ENCODE data around the gene ATP8A2. TPM values are rescaled to one million over a fixed set of nuclear protein-coding genes. Genes with fewer than 3 reads are reported as not detected.

Gene ATP8A2
- total RNA-seq, 6 donors from 2014 or later: 0.55 to 1.5 (median 0.87) TPM

DNA sequence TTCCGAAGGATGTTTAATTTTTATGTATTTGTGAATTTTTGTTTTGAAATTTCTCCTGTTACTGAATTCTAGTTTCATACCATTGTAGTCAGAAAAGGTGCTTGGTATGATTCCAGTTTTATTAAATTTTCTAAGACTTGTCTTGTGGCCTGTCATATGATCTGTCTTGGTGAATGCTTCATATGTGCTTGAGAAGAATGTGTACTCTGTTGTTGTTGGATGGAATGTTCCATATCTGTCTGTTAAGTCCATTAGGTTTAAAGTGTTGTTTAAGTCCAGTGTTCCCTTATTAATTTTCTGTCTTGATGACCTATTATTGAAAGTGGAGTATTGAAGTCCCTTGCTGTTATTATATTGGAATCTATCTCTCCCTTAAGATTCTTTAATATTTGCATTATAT is 273.9 kb downstream of the ATP8A2 start:
- H3K4me3 ChIP-seq: no peak overlapping the region
- no peaks in the 10 kb centered on the region for H3K4me1 ChIP-seq
- no peak for ATAC-seq (ENCODE audit: low FRiP score in 2 of 2)
- H3K9me3 ChIP-seq: peaks cover 0 to 3% (median 0%) of the 10 kb centered on the region in 4 donors
- 91% methylated on average over 1 of the region's 1 CpG for WGBS, 2 donors
- H3K27me3 ChIP-seq: no peaks in the 10 kb centered on the region
- no peak overlapping the region for H3K27ac ChIP-seq
- no peak for DNase-seq
- no peak for TF ChIP-seq POLR2A (IDR thresholded peaks at IDR 0.05)
- no peak for TF ChIP-seq CTCF (IDR thresholded peaks at IDR 0.05)
- TF ChIP-seq EP300 (IDR thresholded peaks at IDR 0.05): no peak
- no peak for TF ChIP-seq POLR2AphosphoS5 (IDR thresholded peaks at IDR 0.05)
- H3K36me3 ChIP-seq: no peaks in the 10 kb centered on the region

DNA sequence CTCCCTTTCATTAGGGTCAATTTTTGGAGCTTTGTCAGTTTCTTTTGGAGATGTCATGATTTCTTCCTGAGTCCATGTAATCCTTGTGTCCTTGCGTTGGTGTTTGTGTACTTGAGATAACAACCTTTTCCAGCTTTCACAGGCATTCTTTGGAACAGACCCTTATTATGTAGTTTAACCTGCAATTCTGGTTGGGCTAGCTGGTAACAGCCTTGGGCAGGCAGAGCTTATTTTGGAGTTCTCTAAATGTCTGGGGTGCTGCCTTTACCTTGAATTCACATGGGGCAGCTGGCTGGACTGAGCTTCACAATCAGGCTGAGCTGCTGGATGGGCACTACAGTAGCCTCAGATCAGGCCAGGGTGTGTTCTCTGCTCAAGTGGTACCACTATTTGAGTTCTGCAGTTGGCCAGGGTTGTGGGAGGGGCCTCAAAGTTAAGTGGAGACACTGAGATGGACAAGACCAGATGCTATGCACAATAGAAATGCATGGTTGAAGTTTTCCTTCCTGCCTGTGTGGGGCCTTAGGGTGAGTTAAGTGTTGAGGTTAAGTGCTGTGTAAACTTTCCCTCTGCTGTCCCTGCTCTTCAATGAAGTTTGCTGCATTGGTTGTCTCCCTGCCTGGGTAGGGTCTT is 277.3 kb downstream of the ATP8A2 start:
- DNase-seq (peak in 1 of 2 donors; percentile 27), ATAC-seq (ENCODE audit: low FRiP score in 2 of 2) (peak in 1 of 2 donors; percentile 19)
- peaks cover 0 to 3% (median 0%) of the 10 kb centered on the region in 4 donors for H3K9me3 ChIP-seq
- no peaks in the 10 kb centered on the region for H3K27me3 ChIP-seq
- no peaks in the 10 kb centered on the region for H3K36me3 ChIP-seq
- 50 to 76% methylated on average over 1 of the region's 1 CpG for WGBS, 2 donors
- no peak overlapping the region for H3K27ac ChIP-seq
- no peak overlapping the region for H3K4me3 ChIP-seq
- H3K4me1 ChIP-seq: no peaks in the 10 kb centered on the region
- no peak for TF ChIP-seq POLR2AphosphoS5 (IDR thresholded peaks at IDR 0.05)
- TF ChIP-seq EP300 (IDR thresholded peaks at IDR 0.05): no peak
- TF ChIP-seq CTCF (IDR thresholded peaks at IDR 0.05): no peak
- no peak for TF ChIP-seq POLR2A (IDR thresholded peaks at IDR 0.05)

GRCh38 chr13:25652764-25653163 is 281.0 kb downstream of the ATP8A2 start:
- H3K36me3 ChIP-seq: no peaks in the 10 kb centered on the region
- no peak for ATAC-seq (ENCODE audit: low FRiP score in 2 of 2)
- H3K9me3 ChIP-seq: no peaks in the 10 kb centered on the region
- TF ChIP-seq CTCF (IDR thresholded peaks at IDR 0.05) (no peak), EP300 (IDR thresholded peaks at IDR 0.05) (no peak), POLR2A (IDR thresholded peaks at IDR 0.05) (no peak), POLR2AphosphoS5 (IDR thresholded peaks at IDR 0.05) (no peak)
- H3K27ac ChIP-seq: no peak overlapping the region
- H3K27me3 ChIP-seq: no peaks in the 10 kb centered on the region
- H3K4me3 ChIP-seq: no peak overlapping the region
- WGBS, 2 donors: 42 to 65% methylated on average over 2 of the region's 2 CpGs
- no peaks in the 10 kb centered on the region for H3K4me1 ChIP-seq
- DNase-seq: no peak

DNA sequence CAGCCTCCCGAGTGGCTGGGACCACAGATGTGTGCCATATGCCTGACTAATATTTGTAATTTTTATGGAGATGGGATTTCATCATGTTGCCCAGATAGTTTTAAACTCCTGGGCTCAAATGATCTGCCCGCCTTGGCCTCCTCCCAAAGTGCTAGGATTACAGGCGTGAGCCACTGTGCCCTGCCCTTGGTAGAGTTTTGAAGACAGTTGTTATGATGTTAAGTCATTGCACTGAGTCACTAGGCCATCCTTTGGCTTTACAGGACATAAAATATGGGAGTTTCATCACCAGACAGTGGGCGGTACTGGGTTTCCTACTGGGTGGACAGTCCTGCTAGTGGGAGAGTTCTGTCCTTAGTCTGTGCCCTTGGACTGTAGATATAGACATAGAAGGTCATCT is 282.5 kb downstream of the ATP8A2 start:
- ATAC-seq (ENCODE audit: low FRiP score in 2 of 2) (no peak), DNase-seq (no peak)
- TF ChIP-seq POLR2A (IDR thresholded peaks at IDR 0.05): no peak
- no peak for TF ChIP-seq POLR2AphosphoS5 (IDR thresholded peaks at IDR 0.05)
- no peak for TF ChIP-seq EP300 (IDR thresholded peaks at IDR 0.05)
- TF ChIP-seq CTCF (IDR thresholded peaks at IDR 0.05): no peak
- H3K36me3 ChIP-seq: no peaks in the 10 kb centered on the region
- H3K27ac ChIP-seq: no peak overlapping the region
- H3K4me3 ChIP-seq: no peak overlapping the region
- no peaks in the 10 kb centered on the region for H3K4me1 ChIP-seq
- no peaks in the 10 kb centered on the region for H3K27me3 ChIP-seq
- 88 to 90% methylated on average over 4 of the region's 4 CpGs for WGBS, 2 donors
- no peaks in the 10 kb centered on the region for H3K9me3 ChIP-seq

DNA sequence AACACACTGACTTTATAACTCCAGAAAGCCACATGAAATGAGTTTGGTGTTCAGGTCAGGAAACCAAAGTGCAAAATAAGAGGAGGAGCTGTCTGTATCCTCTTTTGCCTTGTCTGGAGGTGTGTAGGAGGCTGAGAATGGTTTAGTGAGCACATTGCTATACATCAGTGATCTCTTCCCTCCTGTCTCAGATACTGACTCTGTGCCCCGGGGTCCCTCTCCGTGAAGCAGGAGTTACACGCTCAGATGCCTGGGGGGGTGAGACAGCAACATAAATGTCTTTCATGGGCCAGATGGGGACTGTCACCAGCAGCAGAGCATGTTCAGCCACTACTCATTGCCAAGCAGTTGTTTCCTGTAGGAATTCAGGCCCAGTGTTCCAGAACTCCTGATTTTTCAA is 285.4 kb downstream of the ATP8A2 start:
- H3K4me1 ChIP-seq: no peaks in the 10 kb centered on the region
- no peaks in the 10 kb centered on the region for H3K36me3 ChIP-seq
- no peaks in the 10 kb centered on the region for H3K9me3 ChIP-seq
- ATAC-seq (ENCODE audit: low FRiP score in 2 of 2): no peak
- DNase-seq: no peak
- 38 to 67% methylated on average over 3 of the region's 3 CpGs for WGBS, 2 donors
- H3K4me3 ChIP-seq: no peak overlapping the region
- H3K27ac ChIP-seq: no peak overlapping the region
- H3K27me3 ChIP-seq: no peaks in the 10 kb centered on the region
- TF ChIP-seq POLR2A (IDR thresholded peaks at IDR 0.05) (no peak), POLR2AphosphoS5 (IDR thresholded peaks at IDR 0.05) (no peak), CTCF (IDR thresholded peaks at IDR 0.05) (no peak), EP300 (IDR thresholded peaks at IDR 0.05) (no peak)

Measured in upper lobe of left lung (tissue), 6 donors.